ENCODE measurements around the gene AFM.
A peak's percentile ranks its signal among the peaks of the same experiment; 100 is the strongest.

Gene AFM, protein sequence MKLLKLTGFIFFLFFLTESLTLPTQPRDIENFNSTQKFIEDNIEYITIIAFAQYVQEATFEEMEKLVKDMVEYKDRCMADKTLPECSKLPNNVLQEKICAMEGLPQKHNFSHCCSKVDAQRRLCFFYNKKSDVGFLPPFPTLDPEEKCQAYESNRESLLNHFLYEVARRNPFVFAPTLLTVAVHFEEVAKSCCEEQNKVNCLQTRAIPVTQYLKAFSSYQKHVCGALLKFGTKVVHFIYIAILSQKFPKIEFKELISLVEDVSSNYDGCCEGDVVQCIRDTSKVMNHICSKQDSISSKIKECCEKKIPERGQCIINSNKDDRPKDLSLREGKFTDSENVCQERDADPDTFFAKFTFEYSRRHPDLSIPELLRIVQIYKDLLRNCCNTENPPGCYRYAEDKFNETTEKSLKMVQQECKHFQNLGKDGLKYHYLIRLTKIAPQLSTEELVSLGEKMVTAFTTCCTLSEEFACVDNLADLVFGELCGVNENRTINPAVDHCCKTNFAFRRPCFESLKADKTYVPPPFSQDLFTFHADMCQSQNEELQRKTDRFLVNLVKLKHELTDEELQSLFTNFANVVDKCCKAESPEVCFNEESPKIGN

DNA sequence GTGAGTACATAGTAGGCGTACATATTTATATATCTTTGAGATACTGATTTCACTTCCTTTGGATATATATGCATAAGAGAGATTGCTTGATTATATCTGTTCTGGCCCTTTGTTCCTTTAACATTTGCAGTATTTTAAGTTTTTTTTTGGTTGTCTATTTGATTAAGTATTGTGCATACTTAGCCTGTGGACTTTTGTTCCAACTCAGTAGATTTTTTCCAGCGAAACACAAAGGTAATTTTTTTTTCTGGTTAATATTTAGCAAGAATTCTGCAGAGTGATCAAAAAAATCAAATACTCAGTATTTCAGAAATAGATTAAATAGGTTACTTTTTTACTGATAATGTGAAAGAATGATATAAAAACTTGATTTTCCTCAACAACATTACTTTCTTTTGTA lies at the start of gene AFM:
Gene AFM (plus strand): TSS at position 388 of the 400 bp plus-strand sequence. CDS start 31 bp downstream, outside the sequence.
- no peak for DNase-seq

DNA sequence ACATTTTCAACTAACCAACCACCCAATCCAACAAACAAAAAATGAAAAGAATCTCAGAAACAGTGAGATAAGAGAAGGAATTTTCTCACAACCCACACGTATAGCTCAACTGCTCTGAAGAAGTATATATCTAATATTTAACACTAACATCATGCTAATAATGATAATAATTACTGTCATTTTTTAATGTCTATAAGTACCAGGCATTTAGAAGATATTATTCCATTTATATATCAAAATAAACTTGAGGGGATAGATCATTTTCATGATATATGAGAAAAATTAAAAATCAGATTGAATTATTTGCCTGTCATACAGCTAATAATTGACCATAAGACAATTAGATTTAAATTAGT lies 49.8 kb upstream of the AFM start:
- no peak for DNase-seq

DNA sequence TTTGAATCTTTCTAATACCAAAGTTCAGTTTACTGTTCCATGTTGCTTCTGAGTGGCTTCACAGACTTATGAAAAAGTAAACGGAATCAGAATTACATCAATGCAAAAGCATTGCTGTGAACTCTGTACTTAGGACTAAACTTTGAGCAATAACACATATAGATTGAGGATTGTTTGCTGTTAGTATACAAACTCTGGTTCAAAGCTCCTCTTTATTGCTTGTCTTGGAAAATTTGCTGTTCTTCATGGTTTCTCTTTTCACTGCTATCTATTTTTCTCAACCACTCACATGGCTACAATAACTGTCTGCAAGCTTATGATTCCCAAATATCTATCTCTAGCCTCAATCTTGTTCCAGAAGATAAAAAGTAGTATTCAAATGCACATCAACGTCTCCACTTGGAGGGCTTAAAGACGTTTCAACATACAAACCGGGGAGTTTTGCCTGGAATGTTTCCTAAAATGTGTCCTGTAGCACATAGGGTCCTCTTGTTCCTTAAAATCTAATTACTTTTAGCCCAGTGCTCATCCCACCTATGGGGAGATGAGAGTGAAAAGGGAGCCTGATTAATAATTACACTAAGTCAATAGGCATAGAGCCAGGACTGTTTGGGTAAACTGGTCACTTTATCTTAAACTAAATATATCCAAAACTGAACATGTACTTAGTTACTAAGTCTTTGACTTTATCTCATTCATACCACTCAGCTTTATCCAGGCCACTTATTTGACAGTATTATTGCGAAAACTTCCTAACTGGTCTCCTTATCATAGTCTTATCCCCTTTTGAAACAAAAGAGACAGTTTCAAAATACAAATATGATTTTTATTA lies 49.2 kb upstream of the AFM start:
- no peak for DNase-seq

DNA sequence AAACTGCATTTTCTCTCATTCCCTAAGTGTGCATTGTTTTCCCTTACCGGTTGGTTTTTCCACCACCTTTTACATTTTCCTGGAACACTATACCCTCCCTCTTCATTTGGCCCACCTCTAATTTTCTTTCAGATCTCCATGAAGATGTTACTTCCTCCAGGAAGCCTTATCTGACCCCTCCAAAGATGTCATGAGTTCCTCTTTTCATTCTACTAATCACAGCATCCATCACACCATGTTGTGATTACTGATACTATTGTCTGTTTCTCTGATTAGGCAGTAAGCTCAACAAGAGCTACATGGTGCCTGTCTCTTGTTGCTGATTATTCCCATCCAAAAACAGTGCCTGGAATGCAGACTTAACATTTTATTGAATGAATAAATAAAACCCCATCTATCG lies 48.4 kb upstream of the AFM start:
- DNase-seq, result no peak

DNA sequence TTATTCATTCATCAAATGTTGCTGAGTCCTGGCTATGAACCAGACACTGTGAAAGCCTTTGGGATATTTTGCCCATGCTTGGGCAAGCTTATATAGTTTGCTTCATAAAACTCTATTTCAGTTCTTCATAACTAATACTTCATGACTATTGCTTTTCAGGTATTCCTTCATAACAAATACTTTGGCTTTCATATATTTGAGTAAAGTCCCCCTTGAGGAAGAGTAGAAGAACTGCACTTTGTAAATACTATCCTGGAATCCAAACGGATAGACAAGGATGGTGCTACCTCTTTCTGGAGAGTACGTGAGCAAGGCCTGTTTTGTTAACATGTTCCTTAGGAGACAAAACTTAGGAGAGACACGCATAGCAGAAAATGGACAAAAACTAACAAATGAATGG lies 47.2 kb upstream of the AFM start:
- no peak for DNase-seq

DNA sequence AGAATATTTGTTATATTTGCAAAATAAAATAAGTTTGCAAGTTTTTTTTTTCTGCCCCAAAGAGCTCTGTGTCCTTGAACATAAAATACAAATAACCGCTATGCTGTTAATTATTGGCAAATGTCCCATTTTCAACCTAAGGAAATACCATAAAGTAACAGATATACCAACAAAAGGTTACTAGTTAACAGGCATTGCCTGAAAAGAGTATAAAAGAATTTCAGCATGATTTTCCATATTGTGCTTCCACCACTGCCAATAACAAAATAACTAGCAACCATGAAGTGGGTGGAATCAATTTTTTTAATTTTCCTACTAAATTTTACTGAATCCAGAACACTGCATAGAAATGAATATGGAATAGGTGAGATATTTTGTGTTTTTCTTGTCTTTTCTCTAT lies 45.6 kb upstream of the AFM start, which contains the start of gene AFP:
Gene AFP (plus strand): TSS at position 238 of the 400 bp plus-strand sequence. CDS start 42 bp downstream, at position 280.
- DNase-seq, result no peak

DNA sequence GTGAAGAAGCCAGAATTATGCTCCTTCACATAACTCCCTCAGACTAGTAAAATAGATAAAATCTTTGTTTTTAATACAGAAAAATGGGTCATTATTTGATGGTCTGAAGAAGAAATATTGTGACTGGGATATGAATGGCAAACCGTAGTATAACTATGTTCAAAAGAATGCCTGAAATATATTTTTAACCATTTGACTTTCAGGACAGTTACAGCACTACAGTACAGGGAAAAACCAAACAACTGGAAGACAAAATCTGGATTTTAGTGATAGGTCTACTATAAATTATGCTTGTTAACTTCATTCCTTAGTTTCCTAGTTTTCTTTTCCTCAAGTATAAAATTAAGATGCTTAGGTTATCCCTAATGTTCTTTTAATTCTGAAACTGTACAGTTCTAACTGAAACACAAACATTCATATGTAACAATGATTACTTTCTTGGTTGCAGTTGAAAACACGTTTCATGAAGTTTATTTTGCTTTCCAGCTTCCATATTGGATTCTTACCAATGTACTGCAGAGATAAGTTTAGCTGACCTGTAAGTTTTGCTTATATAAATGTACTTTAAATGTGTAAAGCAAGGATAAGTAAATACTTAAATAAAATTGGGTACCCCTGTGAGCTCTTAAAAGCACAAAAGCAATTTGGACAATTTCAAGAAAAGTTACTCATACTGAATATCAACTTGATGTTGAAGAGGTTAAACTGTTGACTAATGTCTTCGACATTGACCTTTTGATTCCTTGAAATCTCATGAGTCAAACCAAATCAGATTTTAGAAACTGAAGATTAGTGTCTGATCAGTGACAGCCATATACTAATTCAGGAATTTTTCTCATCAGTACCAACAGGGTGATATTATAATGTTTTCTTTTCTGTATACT lies 44.6 kb upstream of the AFM start:
- DNase-seq, result no peak

DNA sequence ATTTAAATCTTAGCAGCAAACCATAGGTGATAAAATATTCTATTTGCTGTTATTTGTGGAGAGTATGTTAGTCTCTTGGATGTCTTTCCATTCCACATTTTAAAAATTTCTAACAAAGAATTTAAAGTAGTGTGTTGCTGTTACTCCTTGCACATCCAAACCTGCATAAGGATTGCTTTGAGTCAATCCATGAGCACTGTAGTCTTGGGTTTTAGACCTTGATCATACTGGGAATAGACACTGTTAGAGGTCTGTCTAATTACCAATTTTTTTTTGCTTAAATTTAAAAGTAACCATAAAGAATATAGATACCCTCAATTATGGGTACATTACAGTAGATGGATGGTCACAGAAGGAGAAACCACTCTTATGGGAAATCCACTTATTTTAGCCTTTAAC lies 44.0 kb upstream of the AFM start:
- DNase-seq, result no peak

DNA sequence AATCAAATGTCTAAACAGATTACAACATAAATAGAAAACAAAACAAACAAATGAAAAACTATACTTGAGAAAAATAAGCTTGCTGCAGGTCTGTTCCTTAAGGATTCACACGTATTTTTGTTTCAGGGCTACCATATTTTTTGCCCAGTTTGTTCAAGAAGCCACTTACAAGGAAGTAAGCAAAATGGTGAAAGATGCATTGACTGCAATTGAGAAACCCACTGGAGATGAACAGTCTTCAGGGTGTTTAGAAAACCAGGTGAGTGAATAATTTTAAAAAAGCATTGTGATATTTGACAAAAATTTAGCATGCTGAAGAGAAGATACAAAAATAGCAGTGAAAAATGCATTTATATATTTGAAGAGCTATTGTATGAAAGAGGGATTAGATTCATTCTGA lies 43.5 kb upstream of the AFM start:
- DNase-seq, result no peak

DNA sequence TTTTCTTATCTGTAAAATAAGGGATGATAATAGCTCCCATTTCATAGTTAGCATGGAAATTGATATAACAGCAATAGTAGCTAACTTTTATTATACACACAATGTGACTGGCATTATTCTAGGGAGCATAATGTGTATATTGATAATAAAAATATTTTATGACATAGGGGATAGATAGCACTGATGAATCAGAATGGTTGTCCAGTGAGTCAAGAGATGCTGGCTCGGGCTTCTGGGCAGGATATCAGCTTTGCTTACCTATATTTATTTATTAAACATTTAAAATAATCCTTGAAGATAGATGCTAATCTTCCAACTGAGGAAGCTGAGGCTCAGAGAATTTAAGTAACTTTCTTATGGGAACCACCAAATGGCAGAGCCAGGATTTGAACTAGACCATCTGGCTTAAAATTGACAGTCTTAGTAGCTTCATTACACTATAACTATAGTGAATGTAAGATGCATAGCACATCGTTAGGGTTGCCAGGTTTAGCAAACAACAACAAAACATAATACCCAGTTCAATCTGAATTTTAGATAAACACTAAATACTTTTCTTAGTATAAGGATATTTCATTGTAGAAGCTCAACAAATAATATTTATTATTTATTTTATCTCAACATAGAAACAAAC lies 42.8 kb upstream of the AFM start:
- DNase-seq, result no peak

DNA sequence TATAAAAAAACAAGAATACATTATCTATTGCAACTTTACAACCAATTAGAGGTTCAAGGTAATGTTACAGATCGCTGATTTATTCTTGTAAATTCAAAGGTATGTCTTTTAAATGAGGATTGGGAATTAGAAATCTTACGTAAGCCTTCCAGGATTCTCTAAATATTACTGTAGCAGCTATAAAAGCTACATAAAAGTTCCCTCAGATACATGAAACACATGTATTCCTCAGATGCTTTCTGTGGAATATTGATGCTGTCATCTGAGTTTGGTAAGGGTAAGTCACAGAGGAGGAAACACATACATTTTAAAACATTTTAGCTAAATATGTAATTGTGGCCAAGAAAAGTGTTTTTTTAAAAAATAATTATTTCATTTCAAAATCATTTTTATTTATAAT lies 42.1 kb upstream of the AFM start:
- DNase-seq, result no peak

DNA sequence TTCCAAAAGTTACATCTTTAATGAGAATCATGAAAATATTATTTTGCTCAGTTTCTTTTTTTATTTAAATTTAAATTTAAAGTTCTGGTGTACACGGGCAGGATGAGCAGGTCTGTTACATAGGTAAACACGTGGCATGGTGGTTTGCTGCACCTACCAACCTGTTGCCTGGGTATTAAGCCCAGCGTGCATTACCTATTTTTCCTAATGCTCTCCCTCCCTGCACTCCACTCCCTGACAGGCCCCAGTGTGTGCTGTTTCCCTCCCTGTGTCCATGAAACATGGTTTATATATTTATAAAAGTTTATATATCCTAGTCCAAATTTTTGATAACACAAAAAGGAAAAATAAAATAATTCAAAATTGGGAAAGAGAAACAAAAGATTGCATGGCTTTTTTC lies 41.6 kb upstream of the AFM start:
- DNase-seq, result no peak

DNA sequence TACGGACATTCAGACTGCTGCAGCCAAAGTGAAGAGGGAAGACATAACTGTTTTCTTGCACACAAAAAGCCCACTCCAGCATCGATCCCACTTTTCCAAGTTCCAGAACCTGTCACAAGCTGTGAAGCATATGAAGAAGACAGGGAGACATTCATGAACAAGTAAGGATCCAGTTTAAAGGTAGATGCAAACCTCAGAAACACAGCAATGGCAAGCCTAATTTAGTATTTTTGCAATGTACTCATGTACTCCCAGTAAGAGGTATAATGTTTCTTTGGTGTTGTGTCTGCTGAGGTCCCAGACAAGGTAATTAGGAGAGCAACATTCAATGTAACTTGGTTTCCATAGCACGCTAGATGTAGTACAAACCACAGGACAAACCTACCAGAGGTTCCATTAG lies 40.9 kb upstream of the AFM start:
- no peak for DNase-seq

DNA sequence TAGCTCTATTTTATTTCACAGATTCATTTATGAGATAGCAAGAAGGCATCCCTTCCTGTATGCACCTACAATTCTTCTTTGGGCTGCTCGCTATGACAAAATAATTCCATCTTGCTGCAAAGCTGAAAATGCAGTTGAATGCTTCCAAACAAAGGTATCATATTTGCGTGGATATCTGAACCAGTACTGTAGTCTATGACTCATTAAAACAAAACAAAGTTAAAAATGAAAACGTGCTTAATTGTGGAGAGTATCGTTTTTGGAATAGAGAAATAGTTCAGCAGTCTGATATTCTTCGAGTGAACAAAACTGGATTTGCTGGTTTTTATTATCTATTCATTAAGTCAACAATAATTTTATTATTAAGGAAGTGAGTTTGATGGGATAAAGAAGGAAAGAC lies 39.3 kb upstream of the AFM start:
- no peak for DNase-seq

DNA sequence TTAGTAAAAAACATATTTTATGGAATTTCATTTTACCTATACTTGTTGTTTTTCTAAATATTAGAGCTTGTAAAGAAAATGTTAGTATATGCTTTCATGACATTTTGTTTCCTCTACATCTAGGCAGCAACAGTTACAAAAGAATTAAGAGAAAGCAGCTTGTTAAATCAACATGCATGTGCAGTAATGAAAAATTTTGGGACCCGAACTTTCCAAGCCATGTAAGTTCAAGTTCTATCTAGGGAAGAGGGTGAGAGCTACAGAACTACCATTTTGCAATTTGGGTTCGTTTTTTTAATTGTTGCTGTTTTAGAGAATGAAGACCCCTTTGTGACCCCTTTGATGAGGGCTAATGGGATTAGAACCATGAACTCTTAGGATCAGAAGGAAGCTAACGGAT lies 38.3 kb upstream of the AFM start:
- DNase-seq, result no peak

DNA sequence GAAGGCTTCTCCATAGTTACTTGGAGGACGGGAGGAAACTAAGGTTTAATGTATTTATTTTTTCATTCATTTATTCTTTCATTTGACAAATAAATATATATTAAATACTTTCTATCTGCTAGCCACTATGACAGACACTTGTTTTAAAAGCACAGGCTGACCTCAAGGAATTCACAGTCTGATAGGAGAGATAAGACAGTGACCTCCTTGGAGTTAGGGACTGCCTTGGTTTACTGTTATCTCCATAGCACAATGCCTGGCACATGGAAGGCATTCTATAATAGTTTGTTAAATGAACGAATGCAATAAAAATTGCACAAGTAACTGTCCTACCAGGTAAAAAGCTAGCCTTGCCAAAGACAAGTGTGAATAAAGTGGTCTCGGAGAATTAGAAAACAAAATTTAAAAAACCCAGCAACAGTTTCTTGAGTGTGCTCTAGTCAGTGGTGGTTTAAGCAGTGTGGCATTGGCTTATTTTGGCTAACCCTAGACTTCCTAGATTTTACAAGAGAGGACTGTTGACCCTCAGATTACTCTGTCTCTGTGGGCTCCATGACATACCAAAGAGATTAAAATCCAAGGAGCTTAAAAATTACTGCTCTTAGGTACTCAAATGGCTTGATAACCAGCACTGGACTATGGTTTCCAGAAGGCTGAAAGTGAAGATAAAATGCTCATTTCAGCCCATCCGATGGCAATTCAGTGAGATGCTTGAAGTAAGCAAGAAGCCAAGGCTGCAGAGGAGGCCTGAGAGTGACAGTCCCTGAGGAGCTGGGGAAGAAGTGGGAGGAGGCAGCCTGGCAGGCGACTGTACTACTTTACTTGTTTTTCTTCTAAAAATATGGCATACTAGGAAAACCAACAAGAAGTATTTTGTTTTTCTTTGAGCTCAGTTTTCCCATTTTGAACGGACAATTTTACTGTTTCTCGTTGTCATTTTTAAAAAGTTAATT lies 35.9 kb upstream of the AFM start:
- DNase-seq, result no peak

DNA sequence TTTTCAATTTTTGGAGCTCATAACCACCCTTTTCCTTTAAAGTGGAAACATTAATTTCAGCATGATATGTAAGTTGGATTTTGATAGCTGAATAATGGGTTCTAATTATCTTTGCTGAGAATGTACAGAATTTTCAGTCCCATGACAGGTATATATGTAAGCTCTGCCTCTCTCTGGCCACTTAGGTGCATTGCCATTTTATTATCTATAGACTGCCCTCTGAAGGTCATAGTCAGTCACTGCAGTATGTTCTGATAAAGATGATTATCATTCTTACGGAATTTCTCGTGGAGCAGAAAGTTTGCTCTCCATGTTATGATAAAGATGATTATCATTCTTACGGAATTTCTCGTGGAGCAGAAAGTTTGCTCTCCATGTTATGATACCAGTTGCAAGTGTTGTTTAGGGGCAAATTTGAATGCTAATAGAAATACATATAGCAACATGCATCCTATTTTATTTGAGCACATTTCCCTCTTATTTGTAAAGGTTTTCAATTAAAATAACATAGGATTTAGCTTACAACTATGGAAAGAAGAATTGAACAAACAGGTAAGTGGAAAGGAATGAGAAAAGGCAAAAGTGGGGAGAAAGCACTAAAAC lies 35.1 kb upstream of the AFM start:
- DNase-seq, result peak; percentile 4

DNA sequence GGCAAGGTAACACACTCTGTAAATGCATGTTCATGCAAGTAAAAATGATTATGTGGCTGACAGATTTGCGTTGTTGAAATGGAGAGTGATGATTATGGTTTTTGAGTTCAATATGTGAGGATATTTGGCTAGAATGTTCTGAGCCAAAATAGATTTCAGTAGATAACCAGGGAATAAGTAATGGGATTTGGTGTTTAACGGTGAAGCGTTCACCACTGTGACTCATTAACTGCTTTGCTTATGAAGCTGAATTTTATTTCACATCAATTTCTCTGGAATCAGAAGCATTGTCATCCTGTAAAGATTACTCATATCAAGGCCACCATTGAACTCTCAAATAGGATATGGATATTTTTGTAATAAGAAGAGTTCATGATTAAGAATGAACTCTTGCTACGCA lies 33.9 kb upstream of the AFM start:
- DNase-seq, result no peak

DNA sequence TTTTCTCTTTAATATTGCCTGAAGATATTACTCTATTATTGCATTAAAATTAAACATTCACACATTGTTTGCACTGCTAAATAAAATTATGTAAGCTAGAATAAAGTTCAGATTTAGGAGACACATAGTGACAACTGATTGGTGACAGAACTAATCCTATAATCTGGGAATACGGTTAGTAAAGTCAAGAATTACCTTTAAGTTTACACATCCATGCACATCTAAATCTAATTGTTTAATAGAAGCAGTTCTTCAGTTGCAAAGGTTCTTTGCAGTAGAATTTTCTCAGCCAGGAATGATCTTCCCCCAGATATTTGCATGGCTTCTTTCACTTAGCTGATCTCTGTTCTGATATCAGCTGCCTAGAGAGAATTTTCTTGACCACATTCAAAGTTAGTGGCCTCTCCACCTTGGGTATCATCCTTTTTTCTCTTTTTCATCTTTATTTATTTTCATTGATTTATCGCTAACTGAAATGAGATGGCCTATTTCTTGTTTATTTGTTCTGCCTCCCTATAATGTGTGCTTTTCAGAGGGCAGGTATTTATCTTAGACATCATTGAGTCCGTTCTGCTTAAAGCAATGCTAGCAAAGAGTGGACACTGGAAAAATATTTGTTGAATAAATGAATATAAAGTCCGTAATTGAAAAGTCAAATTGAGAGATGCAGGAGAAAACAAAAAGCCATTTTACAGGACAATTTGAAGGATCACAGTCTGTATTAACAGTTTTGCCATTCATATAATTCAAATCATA lies 32.9 kb upstream of the AFM start:
- DNase-seq, result no peak
